ENCODE results near the gene RBM17.

- TF ChIP-seq ZFX (IDR thresholded peaks at IDR 0.05), result no peak
- no peak for TF ChIP-seq CTCF (conservative IDR thresholded peaks at IDR 0.05)
These were observed 53.8 kb downstream of the RBM17 start for GRCh38 chr10:6142644-6143043.

All from C4-2B (cell line).